Liver (tissue), 9 donors: ENCODE results near the gene SPDYE4. TPM values are rescaled to one million over a fixed set of nuclear protein-coding genes. Genes with fewer than 3 reads are reported as not detected.

Experiments used
- DNase-seq: peaks from one replicate; pipeline ENCODE4 v3.0.0-alpha.2; 2017; ENCODE audit warnings: low spot score
- H3K27ac ChIP-seq, 2 donors: one replicate each; pipeline ENCODE4 v1.7.0; 2013; ENCODE audit warnings: inconsistent platforms in 2 of 2, low read length in 2 of 2, control low read depth in 1 of 2, low read depth in 1 of 2, mild to moderate bottlenecking in 1 of 2
- H3K27me3 ChIP-seq, 4 donors: one replicate each; pipeline versions ENCODE4 v1.6.1 to v1.7.0; 2013; ENCODE audit warnings: low read length in 3 of 4, inconsistent platforms in 1 of 4, mild to moderate bottlenecking in 1 of 4, moderate library complexity in 1 of 4; ENCODE audit not compliant: control insufficient read depth in 4 of 4, insufficient read depth in 4 of 4
- H3K36me3 ChIP-seq, 4 donors: one replicate each; pipeline versions ENCODE4 v1.6.1 to v1.7.0; 2013; ENCODE audit warnings: low read length in 3 of 4, mild to moderate bottlenecking in 3 of 4, low read depth in 1 of 4, moderate library complexity in 1 of 4; ENCODE audit not compliant: control insufficient read depth in 4 of 4, insufficient read depth in 3 of 4
- H3K4me1 ChIP-seq, 4 donors: one replicate each; pipeline versions ENCODE4 v1.6.1 to v1.7.0; 2013; ENCODE audit warnings: low read length in 3 of 4, mild to moderate bottlenecking in 3 of 4, moderate library complexity in 1 of 4; ENCODE audit not compliant: control insufficient read depth in 4 of 4, insufficient read depth in 4 of 4
- H3K4me3 ChIP-seq, 3 donors: one replicate each; pipeline versions ENCODE4 v1.6.1 to v1.7.0; 2013; ENCODE audit warnings: low read length in 3 of 3, control low read depth in 1 of 3, low read depth in 1 of 3, mild to moderate bottlenecking in 1 of 3
- H3K9ac ChIP-seq, 2 donors: one replicate each; pipeline ENCODE4 v1.7.0; 2013; ENCODE audit warnings: low read length in 2 of 2, mild to moderate bottlenecking in 2 of 2, moderate library complexity in 2 of 2, control low read depth in 1 of 2, low read depth in 1 of 2
- H3K9me3 ChIP-seq, 4 donors: one replicate each; pipeline versions ENCODE4 v1.6.1 to v1.7.0; 2013; ENCODE audit warnings: low read length in 3 of 4; ENCODE audit not compliant: control insufficient read depth in 4 of 4
- CTCF ChIP-seq: fragments of 150-350 bp; IDR thresholded peaks from 2 replicates; pipeline ENCODE4 v1.5.1; 2017; ENCODE audit warnings: improper control_type of control experiment, low read depth, low read length; ENCODE audit not compliant: missing input control
- EGR1 ChIP-seq, 2 donors: IDR thresholded peaks; 2 replicates each; pipeline ENCODE4 v1.6.1; 2016 to 2018; ENCODE audit warnings: antibody characterized with exemption in 2 of 2, low read depth in 2 of 2
- FOXA1 ChIP-seq: IDR thresholded peaks from 2 replicates; pipeline ENCODE4 v1.6.1; 2016; ENCODE audit warnings: antibody characterized with exemption
- FOXA2 ChIP-seq: IDR thresholded peaks from 2 replicates; pipeline ENCODE4 v1.6.1; 2016; ENCODE audit warnings: antibody characterized with exemption
- GABPA ChIP-seq, 2 donors: IDR thresholded peaks in 1 of 2; conservative IDR thresholded peaks in 1 of 2; 2 replicates each; pipeline ENCODE4 v1.6.1; 2016; ENCODE audit warnings: antibody characterized with exemption in 2 of 2, mild to moderate bottlenecking in 1 of 2, moderate library complexity in 1 of 2
- HNF4A ChIP-seq, 2 donors: conservative IDR thresholded peaks; 2 replicates each; pipeline ENCODE4 v1.6.1; 2016; ENCODE audit warnings: antibody characterized with exemption in 2 of 2, mild to moderate bottlenecking in 2 of 2
- HNF4G ChIP-seq: IDR thresholded peaks from 2 replicates; pipeline ENCODE4 v1.6.1; 2016; ENCODE audit warnings: antibody characterized with exemption
- JUND ChIP-seq, 2 donors: IDR thresholded peaks; 2 replicates each; pipeline ENCODE4 v1.6.1; 2016; ENCODE audit warnings: antibody characterized with exemption in 2 of 2
- NR2F2 ChIP-seq: IDR thresholded peaks from 2 replicates; pipeline ENCODE4 v1.6.1; 2016; ENCODE audit warnings: antibody characterized with exemption
- RAD21 ChIP-seq, 2 donors: IDR thresholded peaks; 2 replicates each; pipeline ENCODE4 v1.6.1; 2016; ENCODE audit warnings: antibody characterized with exemption in 2 of 2, mild to moderate bottlenecking in 2 of 2
- RXRA ChIP-seq, 2 donors: IDR thresholded peaks; 2 replicates each; pipeline ENCODE4 v1.6.1; 2017 to 2018; ENCODE audit warnings: antibody characterized with exemption in 2 of 2, mild to moderate bottlenecking in 1 of 2
- SP1 ChIP-seq: IDR thresholded peaks from 2 replicates; pipeline ENCODE4 v1.6.1; 2018; ENCODE audit warnings: antibody characterized with exemption, mild to moderate bottlenecking
- TAF1 ChIP-seq: conservative IDR thresholded peaks from 2 replicates; pipeline ENCODE4 v1.6.1; 2016; ENCODE audit warnings: antibody characterized with exemption, mild to moderate bottlenecking
- YY1 ChIP-seq: IDR thresholded peaks from 2 replicates; pipeline ENCODE4 v1.6.1; 2016; ENCODE audit warnings: antibody characterized with exemption, mild to moderate bottlenecking
- WGBS: extraction: QIAGEN DNeasy Blood & Tissue Kit; methylation state at CpG from one replicate; pipeline ENCODE4 v1.1.7; 2013; 5-methylcytosine and 5-hydroxymethylcytosine counted together
- polyA plus RNA-seq, 2 donors: library from polyadenylated mRNA; stranded (reverse) in 1 of 2; unstranded in 1 of 2; fragments of 200-250 nt in 1 of 2; fragments of >200 nt in 1 of 2; fragmentation: Nextera tagmentation in 1 of 2; extraction: Ambion mirVana in 1 of 2; gene quantifications; one replicate each; pipeline versions ENCODE4 v1.2.1 to v1.2.3, GENCODE V29; 2013 to 2015
- total RNA-seq, 2 donors: library from RNA; depleted of rRNA; stranded (reverse); fragments of >200 nt; gene quantifications; one replicate each; pipeline ENCODE4 v1.2.3, GENCODE V29; 2014
- TF ChIP-seq, protein P1 (sequence below): IDR thresholded peaks from 2 replicates; pipeline ENCODE4 v1.6.1; 2016; ENCODE audit warnings: antibody characterized with exemption, mild to moderate bottlenecking
- TF ChIP-seq, protein P2 (sequence below): IDR thresholded peaks from 2 replicates; pipeline ENCODE4 v1.6.1; 2016; ENCODE audit warnings: antibody characterized with exemption
- TF ChIP-seq, protein P3 (sequence below): IDR thresholded peaks from 2 replicates; pipeline ENCODE4 v1.6.1; 2016; ENCODE audit warnings: antibody characterized with exemption
- donor health status: healthy.
- donor health status: healthy.
- donor health status: healthy.
- donor health status: healthy.
- donor health status: healthy.

Gene SPDYE4
- total and polyA plus RNA-seq, 4 donors: not detected

GRCh38 chr17:8718001-8718563 lies 40.3 kb downstream of the SPDYE4 start:
- no peak for TF ChIP-seq TAF1
- no peak for TF ChIP-seq RAD21 (IDR thresholded peaks at IDR 0.05)
- TF ChIP-seq YY1: no peak
- TF ChIP-seq, protein P1, sequence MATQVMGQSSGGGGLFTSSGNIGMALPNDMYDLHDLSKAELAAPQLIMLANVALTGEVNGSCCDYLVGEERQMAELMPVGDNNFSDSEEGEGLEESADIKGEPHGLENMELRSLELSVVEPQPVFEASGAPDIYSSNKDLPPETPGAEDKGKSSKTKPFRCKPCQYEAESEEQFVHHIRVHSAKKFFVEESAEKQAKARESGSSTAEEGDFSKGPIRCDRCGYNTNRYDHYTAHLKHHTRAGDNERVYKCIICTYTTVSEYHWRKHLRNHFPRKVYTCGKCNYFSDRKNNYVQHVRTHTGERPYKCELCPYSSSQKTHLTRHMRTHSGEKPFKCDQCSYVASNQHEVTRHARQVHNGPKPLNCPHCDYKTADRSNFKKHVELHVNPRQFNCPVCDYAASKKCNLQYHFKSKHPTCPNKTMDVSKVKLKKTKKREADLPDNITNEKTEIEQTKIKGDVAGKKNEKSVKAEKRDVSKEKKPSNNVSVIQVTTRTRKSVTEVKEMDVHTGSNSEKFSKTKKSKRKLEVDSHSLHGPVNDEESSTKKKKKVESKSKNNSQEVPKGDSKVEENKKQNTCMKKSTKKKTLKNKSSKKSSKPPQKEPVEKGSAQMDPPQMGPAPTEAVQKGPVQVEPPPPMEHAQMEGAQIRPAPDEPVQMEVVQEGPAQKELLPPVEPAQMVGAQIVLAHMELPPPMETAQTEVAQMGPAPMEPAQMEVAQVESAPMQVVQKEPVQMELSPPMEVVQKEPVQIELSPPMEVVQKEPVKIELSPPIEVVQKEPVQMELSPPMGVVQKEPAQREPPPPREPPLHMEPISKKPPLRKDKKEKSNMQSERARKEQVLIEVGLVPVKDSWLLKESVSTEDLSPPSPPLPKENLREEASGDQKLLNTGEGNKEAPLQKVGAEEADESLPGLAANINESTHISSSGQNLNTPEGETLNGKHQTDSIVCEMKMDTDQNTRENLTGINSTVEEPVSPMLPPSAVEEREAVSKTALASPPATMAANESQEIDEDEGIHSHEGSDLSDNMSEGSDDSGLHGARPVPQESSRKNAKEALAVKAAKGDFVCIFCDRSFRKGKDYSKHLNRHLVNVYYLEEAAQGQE: no peak
- TF ChIP-seq EGR1 (IDR thresholded peaks at IDR 0.05; ENCODE audit: low read depth in 2 of 2): no peak
- TF ChIP-seq CTCF: no peak
- TF ChIP-seq HNF4A (conservative IDR thresholded peaks at IDR 0.05): no peak
- TF ChIP-seq FOXA1: no peak
- TF ChIP-seq JUND (IDR thresholded peaks at IDR 0.05): no peak
- no peak for TF ChIP-seq FOXA2
- TF ChIP-seq, protein P2, sequence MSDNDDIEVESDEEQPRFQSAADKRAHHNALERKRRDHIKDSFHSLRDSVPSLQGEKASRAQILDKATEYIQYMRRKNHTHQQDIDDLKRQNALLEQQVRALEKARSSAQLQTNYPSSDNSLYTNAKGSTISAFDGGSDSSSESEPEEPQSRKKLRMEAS: no peak
- TF ChIP-seq RXRA (IDR thresholded peaks at IDR 0.05): no peak
- no peak for TF ChIP-seq HNF4G
- no peaks in the 10 kb centered on the region for H3K36me3 ChIP-seq
- DNase-seq: no peak
- no peak overlapping the region for H3K4me3 ChIP-seq
- no peak overlapping the region for H3K27ac ChIP-seq
- WGBS: 95% methylated on average over 37 of the region's 37 CpGs
- H3K27me3 ChIP-seq: no peaks in the 10 kb centered on the region
- H3K9me3 ChIP-seq: no peaks in the 10 kb centered on the region
- H3K4me1 ChIP-seq: peaks cover 0 to 3% (median 1%) of the 10 kb centered on the region in 4 donors
- no peak overlapping the region for H3K9ac ChIP-seq

- no peaks in the 10 kb centered on the region for H3K27me3 ChIP-seq
- WGBS: 97% methylated on average over 5 of the region's 5 CpGs
- H3K9me3 ChIP-seq: no peaks in the 10 kb centered on the region
- DNase-seq: no peak
- no peak overlapping the region for H3K4me3 ChIP-seq
- H3K9ac ChIP-seq: no peak overlapping the region
- peaks cover 3 to 11% (median 5%) of the 10 kb centered on the region in 4 donors for H3K4me1 ChIP-seq
- no peak overlapping the region for H3K27ac ChIP-seq
- no peaks in the 10 kb centered on the region for H3K36me3 ChIP-seq
- TF ChIP-seq, protein P3, sequence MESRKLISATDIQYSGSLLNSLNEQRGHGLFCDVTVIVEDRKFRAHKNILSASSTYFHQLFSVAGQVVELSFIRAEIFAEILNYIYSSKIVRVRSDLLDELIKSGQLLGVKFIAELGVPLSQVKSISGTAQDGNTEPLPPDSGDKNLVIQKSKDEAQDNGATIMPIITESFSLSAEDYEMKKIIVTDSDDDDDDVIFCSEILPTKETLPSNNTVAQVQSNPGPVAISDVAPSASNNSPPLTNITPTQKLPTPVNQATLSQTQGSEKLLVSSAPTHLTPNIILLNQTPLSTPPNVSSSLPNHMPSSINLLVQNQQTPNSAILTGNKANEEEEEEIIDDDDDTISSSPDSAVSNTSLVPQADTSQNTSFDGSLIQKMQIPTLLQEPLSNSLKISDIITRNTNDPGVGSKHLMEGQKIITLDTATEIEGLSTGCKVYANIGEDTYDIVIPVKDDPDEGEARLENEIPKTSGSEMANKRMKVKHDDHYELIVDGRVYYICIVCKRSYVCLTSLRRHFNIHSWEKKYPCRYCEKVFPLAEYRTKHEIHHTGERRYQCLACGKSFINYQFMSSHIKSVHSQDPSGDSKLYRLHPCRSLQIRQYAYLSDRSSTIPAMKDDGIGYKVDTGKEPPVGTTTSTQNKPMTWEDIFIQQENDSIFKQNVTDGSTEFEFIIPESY: no peak
- TF ChIP-seq GABPA (IDR thresholded peaks at IDR 0.05 in 1 of 2, conservative IDR thresholded peaks at IDR 0.05 in 1 of 2) (no peak), CTCF (no peak), TAF1 (no peak), SP1 (no peak), HNF4A (conservative IDR thresholded peaks at IDR 0.05) (no peak), FOXA2 (no peak), RXRA (IDR thresholded peaks at IDR 0.05) (no peak), HNF4G (no peak), RAD21 (IDR thresholded peaks at IDR 0.05) (no peak), YY1 (no peak), JUND (IDR thresholded peaks at IDR 0.05) (no peak), FOXA1 (no peak), NR2F2 (no peak)
- TF ChIP-seq, protein P1: no peak
- TF ChIP-seq, protein P2: no peak
Observed at GRCh38 chr17:8713878-8714277, 44.5 kb downstream of the SPDYE4 start.
